Adrenal gland (tissue), 12 donors: ENCODE measurements around the gene SFXN5. TPM values are rescaled to one million over a fixed set of nuclear protein-coding genes. Genes with fewer than 3 reads are reported as not detected.

ENCODE experiments used
- DNase-seq, 7 donors: peaks; one replicate each; pipeline ENCODE4 v3.0.0-alpha.2; 2019 to 2020
- H3K27ac ChIP-seq, 5 donors: fragments of 200-600 bp; sonication (generic) in 4 of 5; 1 replicate in 3 of 5; 2 replicates in 2 of 5; pipeline versions ENCODE4 v1.5.1 to v1.8.0; 2016 to 2020; ENCODE audit warnings: mild to moderate bottlenecking in 1 of 5
- H3K27me3 ChIP-seq: fragments of 200-600 bp; 2 replicates; pipeline ENCODE4 v1.8.0; 2021
- H3K36me3 ChIP-seq, 2 donors: fragments of 200-600 bp; replicated peaks in 1 of 2; 1 replicate in 1 of 2; 2 replicates in 1 of 2; pipeline versions ENCODE4 v1.5.1 to v1.8.0; 2018 to 2022
- H3K4me1 ChIP-seq, 2 donors: fragments of 200-600 bp; replicated peaks in 1 of 2; 1 replicate in 1 of 2; 2 replicates in 1 of 2; pipeline versions ENCODE4 v1.5.1 to v1.8.0; 2018 to 2021
- H3K4me3 ChIP-seq, 4 donors: fragments of 200-600 bp; sonication (generic) in 3 of 4; one replicate each; pipeline ENCODE4 v1.5.1; 2016 to 2018
- H3K9me3 ChIP-seq, 3 donors: fragments of 200-600 bp; sonication (generic) in 1 of 3; replicated peaks in 1 of 3; 1 replicate in 2 of 3; 2 replicates in 1 of 3; pipeline versions ENCODE4 v1.5.1 to v1.8.0; 2016 to 2021
- CTCF ChIP-seq, 6 experiments: fragments of 450-650 bp in 4 of 6; fragments of 200-600 bp in 2 of 6; sonication (generic) in 1 of 6; IDR thresholded peaks; 1 replicate in 5 of 6; 2 replicates in 1 of 6; pipeline versions ENCODE4 v1.5.1 to v1.8.0; 2016 to 2021; ENCODE audit warnings: antibody characterized with exemption in 6 of 6, mild to moderate bottlenecking in 2 of 6, moderate library complexity in 1 of 6
- POLR2A ChIP-seq, 2 donors: fragments of 450-650 bp; IDR thresholded peaks; one replicate each; pipeline ENCODE4 v1.6.1; 2017; ENCODE audit warnings: antibody characterized with exemption in 2 of 2, mild to moderate bottlenecking in 2 of 2, moderate library complexity in 1 of 2
- WGBS, 4 donors: extraction: QIAGEN DNeasy Blood & Tissue Kit in 2 of 4; methylation state at CpG; one replicate each; pipeline versions ENCODE4 v1.1.5 to v1.1.7; 2013 to 2017; 5-methylcytosine and 5-hydroxymethylcytosine counted together
- intact Hi-C, 2 donors: fragments of 100-400 bp; cut with DNase I; formaldehyde crosslinking; loops; one replicate each; pipeline versions ENCODE4 v1.14.1 to v1.15.0; 2022 to 2023
- polyA plus RNA-seq, 3 donors: library from polyadenylated mRNA; stranded (reverse); fragments of 200-250 nt in 2 of 3; fragments of 350-450 nt in 1 of 3; fragmentation: Illumina TruSeq in 1 of 3; extraction: RNeasy Lipid Tissue Mini Kit (QIAGEN cat#74804) in 1 of 3; gene quantifications; one replicate each; pipeline ENCODE4 v1.2.3, GENCODE V29; 2013 to 2014
- total RNA-seq, 9 donors: library from RNA; depleted of rRNA in 4 of 9; stranded (reverse); fragments of >200 nt in 4 of 9; fragments of 120-200 nt in 1 of 9; fragmentation: NEBNext Ultra II Directional in 1 of 9; extraction: Animal tissue kit (Norgen Biotek cat#: 25700) in 1 of 9; gene quantifications; one replicate each; pipeline versions ENCODE4 v1.1.0 to v1.2.4, GENCODE V29; 2013 to 2023
- donor health status: healthy with polysubstance abuse.
- donor health status: Bipolar disorder and iron deficiency.
- donor health status: DM: yes; HTN: yes; CAD: no.
- donor health status: DM: no; HTN: no; CAD: no.
- donor health status: DM: no; HTN: no; CAD: no.
- donor health status: DM: yes; HTN: yes; CAD: no.

Gene SFXN5
- total and polyA plus RNA-seq, 12 donors, result 12.2 to 56.5 (median 32.7) TPM

GRCh38 chr2:72919414-72920317 is 151.8 kb downstream of the SFXN5 start:
- 8 to 23% (median 14%) methylated on average over 19 to 48 of the region's 48 CpGs for WGBS, 4 donors
- Histone ChIP-seq H3K36me3 (no peaks in the 10 kb centered on the region), H3K27me3 (peaks cover 98% of the 10 kb centered on the region), H3K4me1 (peaks cover 27 to 57% of the 10 kb centered on the region in 2 donors), H3K9me3 (no peaks in the 10 kb centered on the region), H3K4me3 (peak overlapping the region in 1 of 4 donors; percentile 18), H3K27ac (no peak overlapping the region)
- TF ChIP-seq POLR2A (IDR thresholded peaks at IDR 0.05) (no peak), CTCF (IDR thresholded peaks at IDR 0.05) (no peak)
- intact Hi-C loops, result no loop called here
- peak in 1 of 7 donors; percentile 12 for DNase-seq

GRCh38 chr2:72917877-72918553 is 153.5 kb downstream of the SFXN5 start:
- peaks cover 98% of the 10 kb centered on the region for H3K27me3 ChIP-seq
- intact Hi-C loops, result no loop called here
- H3K36me3 ChIP-seq, result no peaks in the 10 kb centered on the region
- peaks cover 27 to 48% of the 10 kb centered on the region in 2 donors for H3K4me1 ChIP-seq
- H3K4me3 ChIP-seq, result peak overlapping the region in 1 of 4 donors; percentile 54
- DNase-seq, result peak in 2 of 7 donors; percentile 14 to 24
- H3K9me3 ChIP-seq, result no peaks in the 10 kb centered on the region
- no peak for TF ChIP-seq CTCF (IDR thresholded peaks at IDR 0.05)
- no peak for TF ChIP-seq POLR2A (IDR thresholded peaks at IDR 0.05)
- no peak overlapping the region for H3K27ac ChIP-seq
- 1 to 4% (median 2%) methylated on average over 9 to 89 of the region's 89 CpGs for WGBS, 4 donors

- DNase-seq, result peak in 6 of 7 donors; percentile 28 to 44 (median 42)
- no peak within 1 kb of the TSS for H3K27ac ChIP-seq
- peaks cover 98% of the 10 kb centered on the region for H3K27me3 ChIP-seq
- peak within 1 kb of the TSS in 1 of 4 donors; percentile 54 for H3K4me3 ChIP-seq
- H3K36me3 ChIP-seq, result no peaks in the 10 kb centered on the region
- WGBS, 4 donors, result 0 to 1% (median 1%) methylated on average over 3 to 82 of the region's 82 CpGs
- H3K9me3 ChIP-seq, result no peaks in the 10 kb centered on the region
- TF ChIP-seq POLR2A (IDR thresholded peaks at IDR 0.05) (no peak), CTCF (IDR thresholded peaks at IDR 0.05) (no peak)
- intact Hi-C loops, result no loop called here
- H3K4me1 ChIP-seq, result peaks cover 27 to 48% of the 10 kb centered on the region in 2 donors
Observed at GRCh38 chr2:72917138-72917876, 154.2 kb downstream of the SFXN5 start, which contains the start of gene EMX1. Gene EMX1, plus strand, starts transcription at chr2:72917519. Its CDS starts 334 bp downstream, at chr2:72917853.
